HCT116 (cell line): ENCODE measurements around the gene PRKN. TPM values are rescaled to one million over a fixed set of nuclear protein-coding genes. Genes with fewer than 3 reads are reported as not detected.

Experiments used
- ATAC-seq: fragments of 200-7000 bp; cut with Tn5 transposase; 2 replicates; pipeline ENCODE4 v1.9.1; 2020; ENCODE audit warnings: mild to moderate bottlenecking, moderate library complexity
- BruUV-seq: library from RNA; stranded (reverse); fragments of 400-500 nt; replicated peaks from 2 replicates; lab custom pipeline; 2021; lab: Mats Ljungman, UMichigan
- CTCF ChIA-PET: fragments of 300-600 bp; sonication (Branson Sonifier 250); formaldehyde crosslinking; loops from one replicate; lab custom pipeline; 2021; ENCODE audit warnings: antibody characterized with exemption; lab: Charles Lee
- POLR2A ChIA-PET: fragments of 300-600, 350-600 bp; sonication (Branson Sonifier 250); formaldehyde crosslinking; loops from one replicate; lab custom pipeline; 2021; ENCODE audit warnings: antibody characterized with exemption; lab: Charles Lee
- RAD21 ChIA-PET, 2 experiments: fragments of 300-600 bp; sonication (Branson Sonifier 250); formaldehyde crosslinking; loops; one replicate each; lab custom pipeline; 2023; ENCODE audit warnings: low total read pairs in 2 of 2; ENCODE audit not compliant: uncharacterized antibody in 2 of 2, unreplicated experiment in 2 of 2, low non-redundant PET in 1 of 2; lab: Charles Lee
- DNase-seq: peaks from one replicate; pipeline ENCODE4 v3.0.0-alpha.2; 2010; ENCODE audit warnings: low read depth, low spot score
- H2AFZ ChIP-seq: fragments of 200-600 bp; shearing (Covaris generic), sonication (generic); 2 replicates; pipeline ENCODE4 v1.6.1; 2017; ENCODE audit warnings: low read depth, mixed run types, mixed read lengths, antibody characterized with exemption, low read length; ENCODE audit not compliant: poor library complexity, severe bottlenecking
- H3K27ac ChIP-seq: 2 replicates; pipeline ENCODE4 v1.5.1; 2012; ENCODE audit warnings: low read depth, low read length
- H3K27me3 ChIP-seq: fragments of 200-600 bp; sonication (generic); 2 replicates; pipeline ENCODE4 v1.6.1; 2016; ENCODE audit warnings: mixed run types, low read length, mixed read lengths; ENCODE audit not compliant: insufficient read depth
- H3K36me3 ChIP-seq, 2 experiments: fragments of 200-500 bp in 1 of 2; fragments of 200-600 bp in 1 of 2; sonication (Bioruptor generic) in 1 of 2; sonication (generic) in 1 of 2; 2 replicates each; pipeline versions ENCODE4 v1.5.1 to v1.6.1; 2014 to 2016; ENCODE audit warnings: low read length in 2 of 2, inconsistent platforms in 1 of 2, mixed read lengths in 1 of 2, mixed run types in 1 of 2; ENCODE audit not compliant: insufficient read depth in 2 of 2, control insufficient read depth in 1 of 2
- H3K4me1 ChIP-seq, 2 experiments: fragments of 200-600 bp in 1 of 2; sonication (generic) in 1 of 2; 2 replicates each; pipeline versions ENCODE4 v1.5.1 to v1.6.1; 2012 to 2017; ENCODE audit warnings: low read length in 2 of 2, inconsistent platforms in 1 of 2, mild to moderate bottlenecking in 1 of 2, mixed read lengths in 1 of 2, mixed run types in 1 of 2, moderate library complexity in 1 of 2; ENCODE audit not compliant: insufficient read depth in 2 of 2, control insufficient read depth in 1 of 2
- H3K4me2 ChIP-seq: fragments of 200-600 bp; sonication (generic); 2 replicates; pipeline ENCODE4 v1.6.1; 2017; ENCODE audit warnings: mixed run types, low read length, mixed read lengths
- H3K4me3 ChIP-seq, 2 experiments: fragments of 200-600 bp in 1 of 2; sonication (generic) in 1 of 2; replicated peaks in 1 of 2; 2 replicates each; pipeline ENCODE4 v1.5.1; 2011 to 2016; ENCODE audit warnings: low read length in 2 of 2, control low read depth in 1 of 2, low read depth in 1 of 2, mild to moderate bottlenecking in 1 of 2, mixed read lengths in 1 of 2, mixed run types in 1 of 2
- H3K79me2 ChIP-seq: fragments of 200-600 bp; sonication (generic); 2 replicates; pipeline ENCODE4 v1.6.1; 2017; ENCODE audit warnings: mild to moderate bottlenecking, mixed run types, low read length, moderate library complexity, mixed read lengths; ENCODE audit not compliant: insufficient read depth
- H3K9ac ChIP-seq: fragments of 200-600 bp; sonication (generic); 2 replicates; pipeline ENCODE4 v1.6.1; 2016; ENCODE audit warnings: low read length, mixed read lengths
- H3K9me2 ChIP-seq: fragments of 200-600 bp; sonication (generic), shearing (Covaris generic); 2 replicates; pipeline ENCODE4 v1.6.1; 2017; ENCODE audit warnings: mixed run types, mild to moderate bottlenecking, moderate library complexity; ENCODE audit not compliant: insufficient read depth
- H3K9me3 ChIP-seq, 2 experiments: fragments of 200-500 bp in 1 of 2; fragments of 200-600 bp in 1 of 2; sonication (Bioruptor generic) in 1 of 2; sonication (generic) in 1 of 2; 2 replicates each; pipeline ENCODE4 v1.6.1; 2014 to 2017; ENCODE audit warnings: low read length in 2 of 2, mixed read lengths in 2 of 2, inconsistent platforms in 1 of 2, low read depth in 1 of 2, mild to moderate bottlenecking in 1 of 2, mixed run types in 1 of 2, moderate library complexity in 1 of 2; ENCODE audit not compliant: control insufficient read depth in 1 of 2, insufficient read depth in 1 of 2
- H4K20me1 ChIP-seq: fragments of 200-600 bp; sonication (generic), shearing (Covaris generic); 2 replicates; pipeline ENCODE4 v1.6.1; 2017; ENCODE audit warnings: mixed run types, mild to moderate bottlenecking, moderate library complexity; ENCODE audit not compliant: insufficient read depth
- ATF3 ChIP-seq: IDR thresholded peaks from 2 replicates; pipeline ENCODE4 v1.6.1; 2012
- CEBPB ChIP-seq: IDR thresholded peaks from 2 replicates; pipeline ENCODE4 v1.6.1; 2012; ENCODE audit warnings: low read depth
- EGR1 ChIP-seq: IDR thresholded peaks from 2 replicates; pipeline ENCODE4 v1.6.1; 2012; ENCODE audit warnings: low read depth
- ELF1 ChIP-seq: IDR thresholded peaks from 2 replicates; pipeline ENCODE4 v1.6.1; 2012; ENCODE audit warnings: low read depth, borderline replicate concordance
- EZH2 ChIP-seq: fragments of 200-600 bp; sonication (generic); IDR thresholded peaks from 2 replicates; pipeline ENCODE4 v1.6.1; 2017; ENCODE audit warnings: antibody characterized with exemption, mixed run types
- FOSL1 ChIP-seq: IDR thresholded peaks from 2 replicates; pipeline ENCODE4 v1.6.1; 2012; ENCODE audit warnings: low read depth
- JUND ChIP-seq: IDR thresholded peaks from 2 replicates; pipeline ENCODE4 v1.6.1; 2012
- MAX ChIP-seq: IDR thresholded peaks from 2 replicates; pipeline ENCODE4 v1.6.1; 2012
- POLR2A ChIP-seq: IDR thresholded peaks from 2 replicates; pipeline ENCODE4 v1.7.0; 2011; ENCODE audit warnings: borderline replicate concordance; ENCODE audit not compliant: insufficient read depth, insufficient read length; ENCODE audit errors: extremely low read depth
- POLR2AphosphoS5 ChIP-seq: IDR thresholded peaks from 2 replicates; pipeline ENCODE4 v1.6.1; 2011; ENCODE audit warnings: mild to moderate bottlenecking, low read depth, low read length, moderate library complexity
- REST ChIP-seq: IDR thresholded peaks from 2 replicates; pipeline ENCODE4 v1.6.1; 2012; ENCODE audit warnings: low read depth
- SIN3A ChIP-seq: IDR thresholded peaks from 2 replicates; pipeline ENCODE4 v1.6.1; 2012; ENCODE audit warnings: low read depth
- SRF ChIP-seq: IDR thresholded peaks from 2 replicates; pipeline ENCODE4 v1.6.1; 2012; ENCODE audit warnings: low read depth
- YY1 ChIP-seq: IDR thresholded peaks from 2 replicates; pipeline ENCODE4 v1.6.1; 2011; ENCODE audit warnings: low read length, low read depth, moderate library complexity, mild to moderate bottlenecking; ENCODE audit not compliant: insufficient replicate concordance; ENCODE audit errors: extremely low read depth
- ZBTB33 ChIP-seq: IDR thresholded peaks from 2 replicates; pipeline ENCODE4 v1.6.1; 2011; ENCODE audit warnings: mild to moderate bottlenecking, low read length, moderate library complexity; ENCODE audit not compliant: insufficient replicate concordance; ENCODE audit errors: extremely low read depth
- ZFX ChIP-seq: fragments of 450-650 bp; IDR thresholded peaks from 2 replicates; pipeline ENCODE4 v1.6.1; 2017
- intact Hi-C: fragments of 100-400 bp; cut with micrococcal nuclease; formaldehyde crosslinking; loops from 2 replicates; pipeline ENCODE4 v1.10.0; 2022
- total RNA-seq: library from RNA; stranded (reverse); gene quantifications from one replicate; pipeline ENCODE4 v1.2.1, GENCODE V29; 2021; ENCODE audit not compliant: unreplicated experiment
- TF ChIP-seq, protein P1 (sequence below), 3 experiments: fragments of 200-600 bp in 1 of 3; sonication (generic) in 1 of 3; IDR thresholded peaks in 2 of 3; conservative IDR thresholded peaks in 1 of 3; 2 replicates each; pipeline ENCODE4 v1.5.1; 2012 to 2017; ENCODE audit warnings: low read depth in 2 of 3, low read length in 2 of 3, antibody characterized with exemption in 1 of 3, borderline replicate concordance in 1 of 3, control low read depth in 1 of 3, mild to moderate bottlenecking in 1 of 3, mixed read lengths in 1 of 3, mixed run types in 1 of 3, moderate library complexity in 1 of 3; ENCODE audit not compliant: insufficient read depth in 1 of 3

PRKN gene
- total RNA-seq, 1 experiment from 2014 or later: 2.6 TPM

DNA sequence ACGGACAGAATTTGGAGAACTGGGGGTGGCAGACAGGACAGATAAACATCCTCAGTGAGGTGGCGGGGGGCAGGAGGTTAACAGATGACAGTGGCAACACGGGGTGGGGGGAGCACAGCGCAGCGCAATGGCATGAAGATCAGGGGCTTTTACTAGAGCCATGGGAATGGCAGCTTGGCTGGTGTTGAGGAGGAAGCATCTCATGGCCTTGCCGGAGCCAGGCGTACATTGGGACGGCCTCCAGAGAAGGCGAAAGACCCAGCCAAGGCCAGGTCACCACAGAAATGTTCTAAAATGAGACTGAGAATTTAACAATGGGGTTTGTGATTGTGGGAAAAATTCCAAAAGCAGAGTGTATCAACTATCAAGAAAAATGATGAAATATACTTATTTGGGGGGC is 173.0 kb downstream of the PRKN start:
- BruUV-seq: no TSS peak
- POLR2A ChIA-PET: no interaction called here
- TF ChIP-seq YY1 (no peak), EGR1 (no peak), ELF1 (no peak), FOSL1 (no peak), CEBPB (no peak), ATF3 (no peak), ZFX (no peak), POLR2A (no peak), MAX (no peak), SRF (no peak), POLR2AphosphoS5 (no peak), ZBTB33 (no peak), JUND (no peak), SIN3A (no peak), REST (no peak), EZH2 (no peak)
- TF ChIP-seq, protein P1, sequence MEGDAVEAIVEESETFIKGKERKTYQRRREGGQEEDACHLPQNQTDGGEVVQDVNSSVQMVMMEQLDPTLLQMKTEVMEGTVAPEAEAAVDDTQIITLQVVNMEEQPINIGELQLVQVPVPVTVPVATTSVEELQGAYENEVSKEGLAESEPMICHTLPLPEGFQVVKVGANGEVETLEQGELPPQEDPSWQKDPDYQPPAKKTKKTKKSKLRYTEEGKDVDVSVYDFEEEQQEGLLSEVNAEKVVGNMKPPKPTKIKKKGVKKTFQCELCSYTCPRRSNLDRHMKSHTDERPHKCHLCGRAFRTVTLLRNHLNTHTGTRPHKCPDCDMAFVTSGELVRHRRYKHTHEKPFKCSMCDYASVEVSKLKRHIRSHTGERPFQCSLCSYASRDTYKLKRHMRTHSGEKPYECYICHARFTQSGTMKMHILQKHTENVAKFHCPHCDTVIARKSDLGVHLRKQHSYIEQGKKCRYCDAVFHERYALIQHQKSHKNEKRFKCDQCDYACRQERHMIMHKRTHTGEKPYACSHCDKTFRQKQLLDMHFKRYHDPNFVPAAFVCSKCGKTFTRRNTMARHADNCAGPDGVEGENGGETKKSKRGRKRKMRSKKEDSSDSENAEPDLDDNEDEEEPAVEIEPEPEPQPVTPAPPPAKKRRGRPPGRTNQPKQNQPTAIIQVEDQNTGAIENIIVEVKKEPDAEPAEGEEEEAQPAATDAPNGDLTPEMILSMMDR (IDR thresholded peaks at IDR 0.05 in 2 of 3, conservative IDR thresholded peaks at IDR 0.05 in 1 of 3; ENCODE audit: borderline replicate concordance in 1 of 3, insufficient read depth in 1 of 3, low read depth in 2 of 3, low read length in 2 of 3): no peak
- no peaks in the 10 kb centered on the region for H3K36me3 ChIP-seq
- H3K4me3 ChIP-seq: no peak overlapping the region
- H3K4me2 ChIP-seq: no peak overlapping the region
- no peaks in the 10 kb centered on the region for H3K9me3 ChIP-seq
- no peaks in the 10 kb centered on the region for H3K4me1 ChIP-seq
- no peak overlapping the region for H2AFZ ChIP-seq
- no peaks in the 10 kb centered on the region for H3K9me2 ChIP-seq
- intact Hi-C loops: no loop called here
- RAD21 ChIA-PET: no interaction called here
- ATAC-seq (no peak), DNase-seq (no peak)
- H4K20me1 ChIP-seq: no peaks in the 10 kb centered on the region
- H3K27me3 ChIP-seq: no peaks in the 10 kb centered on the region
- no peaks in the 10 kb centered on the region for H3K79me2 ChIP-seq
- no peak overlapping the region for H3K27ac ChIP-seq
- no peak overlapping the region for H3K9ac ChIP-seq
- CTCF ChIA-PET: no interaction called here
